GM19438 (cell line): ENCODE results near the gene IGFBP4.

Experiments used
- ATAC-seq: cut with Tn5 transposase; IDR thresholded peaks from one replicate; pipeline ENCODE4 v1.9.1; 2021; ENCODE audit warnings: low read depth; ENCODE audit not compliant: unreplicated experiment

IGFBP4 gene

GRCh38 chr17:40452921-40453378 lies 9.7 kb downstream of the IGFBP4 start:
- no peak for ATAC-seq

- ATAC-seq = no peak
Measured at GRCh38 chr17:40453881-40454612, 10.8 kb downstream of the IGFBP4 start.

GRCh38 chr17:40454613-40454995 lies 11.4 kb downstream of the IGFBP4 start:
- no peak for ATAC-seq

GRCh38 chr17:40456396-40456951 lies 13.2 kb downstream of the IGFBP4 start:
- no peak for ATAC-seq

- no peak for ATAC-seq
Measured at GRCh38 chr17:40457369-40457768, 14.1 kb downstream of the IGFBP4 start.

GRCh38 chr17:40457964-40458791 lies 14.9 kb downstream of the IGFBP4 start:
- ATAC-seq = no peak

- no peak for ATAC-seq
Measured at GRCh38 chr17:40458851-40459482, 15.7 kb downstream of the IGFBP4 start.

GRCh38 chr17:40459636-40460603 lies 16.7 kb downstream of the IGFBP4 start:
- ATAC-seq = no peak

- no peak for ATAC-seq
Measured at GRCh38 chr17:40460604-40460967, 17.3 kb downstream of the IGFBP4 start.

GRCh38 chr17:40460968-40461731 lies 17.9 kb downstream of the IGFBP4 start:
- ATAC-seq = no peak

GRCh38 chr17:40461732-40462342 lies 18.6 kb downstream of the IGFBP4 start:
- ATAC-seq = no peak

GRCh38 chr17:40462343-40463121 lies 19.3 kb downstream of the IGFBP4 start:
- ATAC-seq = no peak

- ATAC-seq = no peak
Measured at GRCh38 chr17:40463122-40463550, 19.9 kb downstream of the IGFBP4 start.

GRCh38 chr17:40464392-40464855 lies 21.2 kb downstream of the IGFBP4 start:
- ATAC-seq = no peak

GRCh38 chr17:40466298-40466971 lies 23.2 kb downstream of the IGFBP4 start:
- no peak for ATAC-seq

- ATAC-seq = no peak
Measured at GRCh38 chr17:40467281-40467867, 24.1 kb downstream of the IGFBP4 start.

- ATAC-seq = no peak
Measured at GRCh38 chr17:40468560-40468959, 25.3 kb downstream of the IGFBP4 start.
